Keratinocyte (primary cell): ENCODE results near the gene PAIP1. TPM values are rescaled to one million over a fixed set of nuclear protein-coding genes. Genes with fewer than 3 reads are reported as not detected.

Experiments
- DNase-seq: peaks from one replicate; pipeline ENCODE4 v3.0.0-alpha.2; 2011; ENCODE audit warnings: low read depth, missing footprints, low spot score
- FAIRE-seq: peaks from 2 replicates; lab custom pipeline; 2011; peaks lifted over from hg19 to GRCh38; lab: Jason Lieb, UNC
- H2AFZ ChIP-seq: 2 replicates; pipeline ENCODE4 v1.6.0; 2012; ENCODE audit warnings: low read length, control low read depth, inconsistent platforms; ENCODE audit not compliant: control insufficient read depth
- H3K27ac ChIP-seq: 2 replicates; pipeline ENCODE4 v1.5.1; 2011; ENCODE audit warnings: low read length; ENCODE audit not compliant: control insufficient read depth, insufficient read depth
- H3K27me3 ChIP-seq: 3 replicates; pipeline ENCODE4 v1.6.0; 2011; ENCODE audit warnings: low read length; ENCODE audit not compliant: control insufficient read depth, insufficient read depth; ENCODE audit errors: extremely low read depth
- H3K36me3 ChIP-seq, 2 experiments: 2 replicates in 1 of 2; 3 replicates in 1 of 2; pipeline ENCODE4 v1.5.1; 2011; ENCODE audit warnings: low read length in 2 of 2, mild to moderate bottlenecking in 1 of 2; ENCODE audit not compliant: control insufficient read depth in 2 of 2, insufficient read depth in 2 of 2; ENCODE audit errors: extremely low read depth in 1 of 2
- H3K4me1 ChIP-seq: 3 replicates; pipeline ENCODE4 v1.5.1; 2011; ENCODE audit warnings: low read length; ENCODE audit not compliant: control insufficient read depth, insufficient read depth; ENCODE audit errors: extremely low read depth
- H3K4me2 ChIP-seq: 3 replicates; pipeline ENCODE4 v1.6.0; 2011; ENCODE audit warnings: low read depth, low read length; ENCODE audit not compliant: control insufficient read depth, insufficient read depth; ENCODE audit errors: extremely low read depth
- H3K4me3 ChIP-seq, 3 experiments: fragments of 200-600 bp in 1 of 3; sonication (generic) in 1 of 3; 2 replicates in 2 of 3; 3 replicates in 1 of 3; pipeline ENCODE4 v1.5.1; 2011 to 2016; ENCODE audit warnings: low read length in 3 of 3, mild to moderate bottlenecking in 3 of 3, control low read depth in 2 of 3, inconsistent platforms in 1 of 3, low read depth in 1 of 3, mixed read lengths in 1 of 3, mixed run types in 1 of 3, moderate library complexity in 1 of 3; ENCODE audit not compliant: control insufficient read depth in 2 of 3, insufficient read depth in 2 of 3; ENCODE audit errors: extremely low read depth in 1 of 3
- H3K79me2 ChIP-seq: 2 replicates; pipeline ENCODE4 v1.6.0; 2012; ENCODE audit warnings: low read length; ENCODE audit not compliant: control insufficient read depth, insufficient read depth
- H3K9ac ChIP-seq: 3 replicates; pipeline ENCODE4 v1.6.0; 2011; ENCODE audit warnings: low read length; ENCODE audit not compliant: control insufficient read depth, insufficient read depth; ENCODE audit errors: extremely low read depth
- H3K9me1 ChIP-seq: 3 replicates; pipeline ENCODE4 v1.6.0; 2011; ENCODE audit warnings: low read length; ENCODE audit not compliant: control insufficient read depth, insufficient read depth; ENCODE audit errors: extremely low read depth
- H3K9me3 ChIP-seq: 2 replicates; pipeline ENCODE4 v1.5.1; 2012; ENCODE audit warnings: low read depth, low read length; ENCODE audit not compliant: control insufficient read depth
- H4K20me1 ChIP-seq: 3 replicates; pipeline ENCODE4 v1.6.0; 2011; ENCODE audit warnings: low read length; ENCODE audit not compliant: control insufficient read depth, insufficient read depth; ENCODE audit errors: extremely low read depth
- EZH2 ChIP-seq: IDR thresholded peaks from one replicate; pipeline ENCODE4 v1.6.1; 2012; ENCODE audit warnings: inconsistent platforms, mild to moderate bottlenecking, low read length, moderate library complexity
- dilution Hi-C: fragments of 300-500 bp; cut with MboI; formaldehyde crosslinking; loops from one replicate; pipeline ENCODE4 v1.7.0; 2020; ENCODE audit warnings: low sequenced_read_pairs; ENCODE audit not compliant: extremely low pct_ligation_motif_present
- polyA plus RNA-seq, 5 experiments: library from polyadenylated mRNA; depleted of rRNA in 3 of 5; stranded (reverse) in 3 of 5; stranded (forward) in 1 of 5; unstranded in 1 of 5; fragments of >200 nt; gene quantifications; 1 replicate in 1 of 5; 2 replicates in 3 of 5; 3 replicates in 1 of 5; pipeline versions ENCODE4 v1.2.1 to v1.2.3, GENCODE V29; 2011 to 2012; ENCODE audit warnings: missing spikeins in 2 of 5, low read depth in 1 of 5, low replicate concordance in 1 of 5
- TF ChIP-seq, protein P1 (sequence below), 3 experiments: IDR thresholded peaks in 1 of 3; conservative IDR thresholded peaks in 1 of 3; optimal IDR thresholded peaks in 1 of 3; 2 replicates in 2 of 3; 3 replicates in 1 of 3; pipeline versions ENCODE3 to v1.5.1; 2011; ENCODE audit warnings: low read length in 3 of 3, mild to moderate bottlenecking in 3 of 3, moderate library complexity in 2 of 3, control low read depth in 1 of 3, inconsistent platforms in 1 of 3; ENCODE audit not compliant: insufficient read depth in 2 of 3; ENCODE audit errors: extremely low read depth in 1 of 3

The PAIP1 gene
- polyA plus RNA-seq, 1 donor (not counting 4 experiments of a cell fraction or from before 2014, with no cell fraction given) = 115 TPM

DNA sequence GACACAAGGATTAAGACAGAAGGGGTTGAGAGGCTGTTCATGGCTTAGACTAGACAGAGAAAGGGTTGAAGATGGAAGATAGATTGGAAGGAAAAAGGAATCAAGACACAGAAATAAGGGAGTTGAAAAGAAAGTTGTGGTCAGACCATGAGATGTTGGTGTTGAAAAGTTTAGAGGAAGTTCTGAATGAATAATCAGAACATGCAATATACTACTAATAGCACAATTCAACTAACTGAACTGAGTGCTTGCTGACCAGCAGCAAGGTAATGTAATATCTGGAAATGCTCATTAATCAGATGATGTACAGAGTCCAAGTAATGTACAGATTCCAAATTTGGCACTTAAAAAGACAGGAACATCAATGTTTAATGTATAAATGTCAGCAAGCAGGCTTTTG is 35.5 kb upstream of the PAIP1 start:
- no peak for FAIRE-seq
- Histone ChIP-seq H3K9ac (no peak overlapping the region), H3K9me3 (no peaks in the 10 kb centered on the region)

DNA sequence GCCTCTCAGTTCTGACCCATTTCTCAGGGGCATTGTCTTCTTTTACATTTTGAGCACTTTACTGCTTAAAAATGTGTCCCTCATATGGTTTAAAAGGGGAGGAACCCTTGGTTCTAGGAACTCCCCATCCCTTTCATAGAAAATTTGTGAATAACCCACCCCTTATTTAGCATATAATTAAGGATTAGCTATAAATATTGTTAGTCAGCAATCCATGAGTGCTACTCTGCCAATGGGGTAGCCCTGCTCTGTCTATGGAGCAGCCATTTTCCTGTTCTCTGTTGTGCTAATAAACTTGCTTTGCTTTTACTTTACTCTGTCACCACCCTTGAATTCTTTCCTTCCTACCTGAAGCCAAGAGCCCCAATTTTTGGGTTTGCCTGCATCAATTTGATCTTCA is 33.8 kb upstream of the PAIP1 start:
- FAIRE-seq (no peak), DNase-seq (no peak)
- TF ChIP-seq, protein P1, sequence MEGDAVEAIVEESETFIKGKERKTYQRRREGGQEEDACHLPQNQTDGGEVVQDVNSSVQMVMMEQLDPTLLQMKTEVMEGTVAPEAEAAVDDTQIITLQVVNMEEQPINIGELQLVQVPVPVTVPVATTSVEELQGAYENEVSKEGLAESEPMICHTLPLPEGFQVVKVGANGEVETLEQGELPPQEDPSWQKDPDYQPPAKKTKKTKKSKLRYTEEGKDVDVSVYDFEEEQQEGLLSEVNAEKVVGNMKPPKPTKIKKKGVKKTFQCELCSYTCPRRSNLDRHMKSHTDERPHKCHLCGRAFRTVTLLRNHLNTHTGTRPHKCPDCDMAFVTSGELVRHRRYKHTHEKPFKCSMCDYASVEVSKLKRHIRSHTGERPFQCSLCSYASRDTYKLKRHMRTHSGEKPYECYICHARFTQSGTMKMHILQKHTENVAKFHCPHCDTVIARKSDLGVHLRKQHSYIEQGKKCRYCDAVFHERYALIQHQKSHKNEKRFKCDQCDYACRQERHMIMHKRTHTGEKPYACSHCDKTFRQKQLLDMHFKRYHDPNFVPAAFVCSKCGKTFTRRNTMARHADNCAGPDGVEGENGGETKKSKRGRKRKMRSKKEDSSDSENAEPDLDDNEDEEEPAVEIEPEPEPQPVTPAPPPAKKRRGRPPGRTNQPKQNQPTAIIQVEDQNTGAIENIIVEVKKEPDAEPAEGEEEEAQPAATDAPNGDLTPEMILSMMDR (optimal IDR thresholded peaks at IDR 0.05 in 1 of 3, IDR thresholded peaks at IDR 0.05 in 1 of 3, conservative IDR thresholded peaks at IDR 0.05 in 1 of 3; ENCODE audit: extremely low read depth in 1 of 3, insufficient read depth in 2 of 3, low read length in 3 of 3) = no peak
- no peak for TF ChIP-seq EZH2
- Histone ChIP-seq H3K9me3 (no peaks in the 10 kb centered on the region), H3K4me1 (no peaks in the 10 kb centered on the region), H4K20me1 (no peaks in the 10 kb centered on the region), H3K9ac (no peak overlapping the region), H3K4me3 (no peak overlapping the region), H3K27me3 (no peaks in the 10 kb centered on the region), H3K9me1 (no peaks in the 10 kb centered on the region), H2AFZ (no peak overlapping the region), H3K36me3 (no peaks in the 10 kb centered on the region), H3K4me2 (no peak overlapping the region), H3K79me2 (no peaks in the 10 kb centered on the region), H3K27ac (no peak overlapping the region)
- dilution Hi-C loops = no loop called here

More for the DNA sequence above, 35.5 kb upstream of the PAIP1 start:
- Histone ChIP-seq H3K27ac (no peak overlapping the region), H3K4me3 (no peak overlapping the region), H2AFZ (no peak overlapping the region), H3K79me2 (no peaks in the 10 kb centered on the region), H3K27me3 (no peaks in the 10 kb centered on the region), H3K4me2 (no peak overlapping the region), H3K36me3 (no peaks in the 10 kb centered on the region), H3K4me1 (no peaks in the 10 kb centered on the region), H3K9me1 (no peaks in the 10 kb centered on the region), H4K20me1 (no peaks in the 10 kb centered on the region)
- DNase-seq = no peak
- TF ChIP-seq EZH2 = no peak
- TF ChIP-seq, protein P1 (optimal IDR thresholded peaks at IDR 0.05 in 1 of 3, IDR thresholded peaks at IDR 0.05 in 1 of 3, conservative IDR thresholded peaks at IDR 0.05 in 1 of 3; ENCODE audit: extremely low read depth in 1 of 3, insufficient read depth in 2 of 3, low read length in 3 of 3) = no peak
- dilution Hi-C loops = no loop called here
